ENCODE data around the gene RAB38.

The RAB38 gene

DNA sequence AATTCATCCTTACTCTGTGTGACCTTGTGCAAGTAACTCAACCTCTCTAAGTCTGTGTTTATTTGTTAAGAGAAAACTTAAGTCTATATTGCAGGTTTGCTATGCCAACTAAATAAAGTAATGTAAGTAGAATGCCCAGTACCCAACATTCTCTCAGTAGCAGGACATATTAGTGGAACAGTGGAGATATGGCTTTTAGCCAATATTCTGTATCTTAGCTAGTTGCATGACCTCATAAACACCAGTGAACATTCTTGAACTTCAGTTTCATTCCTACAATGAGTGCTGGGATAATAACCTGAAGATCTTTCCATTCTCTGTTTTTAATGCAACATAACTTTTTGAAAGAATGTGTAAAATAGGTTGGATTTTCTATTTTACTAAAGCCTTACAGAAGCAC, 77.0 kb downstream of the RAB38 start:
- no peak overlapping the region for H3K4me3 ChIP-seq
- TF ChIP-seq, protein P1, sequence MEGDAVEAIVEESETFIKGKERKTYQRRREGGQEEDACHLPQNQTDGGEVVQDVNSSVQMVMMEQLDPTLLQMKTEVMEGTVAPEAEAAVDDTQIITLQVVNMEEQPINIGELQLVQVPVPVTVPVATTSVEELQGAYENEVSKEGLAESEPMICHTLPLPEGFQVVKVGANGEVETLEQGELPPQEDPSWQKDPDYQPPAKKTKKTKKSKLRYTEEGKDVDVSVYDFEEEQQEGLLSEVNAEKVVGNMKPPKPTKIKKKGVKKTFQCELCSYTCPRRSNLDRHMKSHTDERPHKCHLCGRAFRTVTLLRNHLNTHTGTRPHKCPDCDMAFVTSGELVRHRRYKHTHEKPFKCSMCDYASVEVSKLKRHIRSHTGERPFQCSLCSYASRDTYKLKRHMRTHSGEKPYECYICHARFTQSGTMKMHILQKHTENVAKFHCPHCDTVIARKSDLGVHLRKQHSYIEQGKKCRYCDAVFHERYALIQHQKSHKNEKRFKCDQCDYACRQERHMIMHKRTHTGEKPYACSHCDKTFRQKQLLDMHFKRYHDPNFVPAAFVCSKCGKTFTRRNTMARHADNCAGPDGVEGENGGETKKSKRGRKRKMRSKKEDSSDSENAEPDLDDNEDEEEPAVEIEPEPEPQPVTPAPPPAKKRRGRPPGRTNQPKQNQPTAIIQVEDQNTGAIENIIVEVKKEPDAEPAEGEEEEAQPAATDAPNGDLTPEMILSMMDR (IDR thresholded peaks at IDR 0.05) = no peak

DNA sequence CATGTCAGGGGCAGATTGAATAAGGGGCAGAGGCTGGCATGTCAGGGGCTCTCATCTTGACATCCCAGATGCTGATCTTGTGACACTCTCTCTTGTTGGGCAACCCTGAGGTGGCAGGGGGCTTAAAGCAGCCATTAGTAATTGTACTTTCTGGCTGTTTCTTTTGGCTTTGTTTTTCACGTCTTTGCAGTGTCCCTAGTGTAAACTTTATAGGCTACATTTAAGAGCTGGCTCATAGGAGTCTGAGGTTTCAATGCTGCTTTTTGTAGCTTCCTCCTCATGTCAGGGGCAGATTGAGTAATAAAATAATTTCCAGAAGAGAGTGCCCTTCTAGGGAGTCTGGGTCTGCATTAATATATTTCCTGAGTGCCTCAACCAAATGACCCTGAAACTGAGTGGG, 86.1 kb downstream of the RAB38 start:
- TF ChIP-seq, protein P1 (IDR thresholded peaks at IDR 0.05) = no peak
- H3K27ac ChIP-seq = no peak overlapping the region
- no peak overlapping the region for H3K4me3 ChIP-seq
- DNase-seq (ENCODE audit: low spot score) = no peak

More for the DNA sequence above, 77.0 kb downstream of the RAB38 start:
- no peak for DNase-seq (ENCODE audit: low spot score)
- H3K27ac ChIP-seq = no peak overlapping the region

DNA sequence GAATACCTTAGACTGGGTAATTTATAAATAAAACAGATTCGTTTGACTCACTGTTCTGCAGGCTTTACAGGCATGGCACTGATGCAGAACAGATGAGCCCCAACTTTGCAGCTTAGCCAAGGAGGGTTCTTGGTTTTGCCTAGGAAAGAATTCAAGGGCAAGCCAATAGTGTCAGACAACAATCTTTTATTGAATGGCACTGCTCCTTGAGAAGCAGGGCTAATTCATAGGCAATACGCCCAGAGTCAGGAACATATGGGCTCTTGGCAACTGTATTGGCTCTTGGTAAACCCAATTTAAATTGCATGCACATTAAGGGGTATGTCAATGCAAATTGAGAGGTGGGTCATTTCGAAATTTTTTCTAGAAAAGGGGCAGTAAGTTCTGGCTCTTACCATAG, 87.9 kb downstream of the RAB38 start:
- no peak overlapping the region for H3K27ac ChIP-seq
- no peak for DNase-seq (ENCODE audit: low spot score)
- TF ChIP-seq, protein P1 (IDR thresholded peaks at IDR 0.05) = no peak
- H3K4me3 ChIP-seq = no peak overlapping the region

DNA sequence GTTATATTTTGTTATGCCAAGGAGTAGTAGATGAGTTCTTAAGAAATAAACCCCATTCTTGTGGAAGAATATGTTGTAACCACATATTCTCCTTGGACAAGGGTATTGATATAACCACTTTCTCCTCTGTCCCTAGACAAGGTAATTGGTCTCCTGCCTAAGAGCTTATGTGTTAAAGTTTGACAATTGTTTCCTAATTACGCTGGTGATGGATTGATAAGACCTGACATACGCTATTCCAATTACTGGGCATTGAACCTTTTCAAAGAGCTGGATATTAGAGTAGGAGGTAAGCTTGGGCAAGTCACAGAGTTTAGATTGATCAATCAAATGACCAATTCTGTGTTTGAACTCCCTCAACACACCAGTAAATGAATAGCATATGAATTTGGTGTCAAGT, 88.9 kb downstream of the RAB38 start:
- DNase-seq (ENCODE audit: low spot score) = no peak
- Histone ChIP-seq H3K4me3 (no peak overlapping the region), H3K27ac (no peak overlapping the region)
- TF ChIP-seq, protein P1 (IDR thresholded peaks at IDR 0.05) = no peak

DNA sequence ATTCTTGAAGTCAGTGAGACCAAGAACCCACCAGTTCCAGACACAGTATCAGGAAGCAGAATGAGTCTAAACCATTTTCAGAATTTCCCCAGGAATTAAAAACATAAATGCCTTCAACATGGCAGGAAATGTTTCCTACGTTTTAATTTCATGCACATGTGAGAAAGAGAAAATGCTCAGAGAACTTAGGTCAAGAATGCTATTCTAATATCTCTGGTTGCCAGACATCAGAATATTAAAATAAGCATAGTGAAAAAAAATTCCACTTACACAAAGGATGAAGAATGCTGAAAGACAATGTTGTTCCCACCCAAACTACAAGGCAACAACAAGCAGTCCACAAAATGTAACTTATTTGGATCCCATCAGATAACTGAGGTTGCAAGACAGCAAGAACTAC, 104.8 kb downstream of the RAB38 start:
- Histone ChIP-seq H3K27ac (no peak overlapping the region), H3K4me3 (no peak overlapping the region)
- no peak for DNase-seq (ENCODE audit: low spot score)
- TF ChIP-seq, protein P1 (IDR thresholded peaks at IDR 0.05) = no peak

DNA sequence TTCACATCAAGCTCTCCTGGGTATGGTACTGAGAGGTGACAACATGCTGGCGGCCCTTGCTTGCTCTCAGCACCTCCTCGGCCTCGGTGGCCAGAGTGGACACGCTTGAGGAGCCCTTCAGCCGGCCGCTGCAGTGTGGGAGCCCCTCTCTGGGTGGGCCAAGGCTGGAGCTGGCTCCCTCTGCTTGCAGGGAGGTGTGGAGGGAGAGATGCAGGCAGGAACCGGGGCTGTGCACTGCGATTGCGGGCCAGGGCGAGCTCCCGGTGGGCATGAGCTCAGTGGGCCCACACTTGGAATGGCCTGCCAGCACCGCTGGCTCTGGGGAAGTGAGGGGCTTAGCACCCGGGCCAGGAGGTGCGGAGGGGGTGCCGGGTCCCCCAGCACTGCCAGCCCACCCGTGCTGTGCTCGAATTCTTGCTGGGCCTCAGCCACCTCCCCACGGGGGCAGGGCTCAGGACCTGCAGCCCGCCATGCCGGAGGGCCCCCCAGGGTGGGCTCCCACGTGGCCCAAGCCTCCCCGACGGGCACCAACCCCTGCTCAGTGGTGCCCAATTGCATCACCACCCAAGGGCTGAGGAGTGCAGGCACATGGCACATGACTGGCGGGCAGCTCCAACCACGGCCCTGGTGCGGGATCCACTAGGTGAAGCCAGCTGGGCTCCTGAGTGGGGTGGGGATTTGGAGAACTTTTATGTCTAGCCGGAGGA, 106.2 kb downstream of the RAB38 start:
- no peak for DNase-seq (ENCODE audit: low spot score)
- H3K27ac ChIP-seq = no peak overlapping the region
- no peak overlapping the region for H3K4me3 ChIP-seq
- TF ChIP-seq, protein P1 (IDR thresholded peaks at IDR 0.05) = no peak

DNA sequence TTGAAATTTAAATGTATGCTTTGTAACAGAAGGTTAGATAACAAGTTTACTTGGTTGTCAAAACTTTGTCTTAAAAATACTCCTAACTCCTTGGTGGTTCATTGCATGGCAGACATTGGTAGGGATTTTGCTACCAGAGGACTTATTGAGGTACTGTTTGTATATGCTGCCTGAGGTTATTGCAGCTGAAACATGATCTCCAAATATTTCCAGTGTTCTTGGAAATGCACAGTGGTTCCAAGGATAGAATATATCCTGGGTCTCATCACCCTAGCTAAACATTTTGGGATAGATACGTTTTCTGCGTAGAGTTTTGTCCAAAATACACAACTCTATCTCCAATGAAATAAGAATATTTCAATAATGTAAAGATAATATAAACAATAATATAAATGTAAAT, 109.2 kb downstream of the RAB38 start:
- no peak overlapping the region for H3K27ac ChIP-seq
- TF ChIP-seq, protein P1 (IDR thresholded peaks at IDR 0.05) = no peak
- DNase-seq (ENCODE audit: low spot score) = no peak
- H3K4me3 ChIP-seq = no peak overlapping the region

Data from coronary artery (tissue), 2 donors.